CD4-positive, alpha-beta T cell treated with Interleukin-4 for 4 hours (primary cell): Measurements from ENCODE around the gene RHOV.
"Not testable (repeated sequence)": the region's sequence is repeated elsewhere in the genome, so short reads cannot be mapped to it uniquely, and the experiment has no call there.

Experiments used
- DNase-seq: peaks from one replicate; pipeline ENCODE4 v3.0.0-alpha.2; 2020

The RHOV gene

DNA sequence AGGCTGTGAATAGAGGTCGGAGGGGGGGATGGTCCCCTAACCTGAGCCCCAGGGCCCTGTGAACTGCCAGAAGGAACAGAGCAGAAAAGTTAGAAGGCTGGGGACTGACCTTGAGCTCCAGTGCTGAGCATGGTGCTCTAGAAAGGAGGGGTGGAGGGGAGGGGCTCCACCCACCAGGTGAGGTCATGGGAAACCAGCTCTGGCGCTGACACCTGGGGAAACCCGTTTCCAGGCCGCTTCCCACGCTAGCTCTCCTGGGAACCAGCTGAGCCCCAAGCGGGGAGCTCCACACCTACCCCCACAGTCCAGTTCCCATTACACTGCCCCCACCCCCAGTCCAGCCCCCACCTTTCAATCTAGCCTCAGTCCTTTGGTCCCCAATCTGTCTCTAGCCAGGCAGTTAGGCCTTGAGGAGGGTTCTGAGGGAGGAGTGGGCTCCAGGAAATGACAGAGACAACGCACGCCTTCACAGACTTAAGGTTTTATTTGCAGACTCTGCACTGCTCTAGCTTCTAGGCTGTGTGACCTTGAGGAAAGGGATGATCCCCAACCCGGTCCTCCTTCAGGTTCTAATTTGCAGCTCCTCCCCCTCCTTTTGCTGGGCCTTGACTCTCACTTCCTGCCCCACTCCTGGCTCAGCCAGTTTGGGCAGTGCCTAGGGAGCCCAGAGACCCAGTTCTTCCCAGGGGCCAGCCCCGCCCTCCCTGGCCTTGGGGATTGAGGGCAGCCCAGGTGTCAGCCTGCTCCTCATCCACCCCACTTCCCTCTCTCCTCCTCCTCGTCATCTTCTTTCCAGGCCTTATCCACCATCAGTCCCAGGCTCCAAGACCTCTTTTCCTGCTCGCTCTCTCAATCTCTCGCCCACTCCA is 2.1 kb downstream of the RHOV start:
- no peak for DNase-seq

DNA sequence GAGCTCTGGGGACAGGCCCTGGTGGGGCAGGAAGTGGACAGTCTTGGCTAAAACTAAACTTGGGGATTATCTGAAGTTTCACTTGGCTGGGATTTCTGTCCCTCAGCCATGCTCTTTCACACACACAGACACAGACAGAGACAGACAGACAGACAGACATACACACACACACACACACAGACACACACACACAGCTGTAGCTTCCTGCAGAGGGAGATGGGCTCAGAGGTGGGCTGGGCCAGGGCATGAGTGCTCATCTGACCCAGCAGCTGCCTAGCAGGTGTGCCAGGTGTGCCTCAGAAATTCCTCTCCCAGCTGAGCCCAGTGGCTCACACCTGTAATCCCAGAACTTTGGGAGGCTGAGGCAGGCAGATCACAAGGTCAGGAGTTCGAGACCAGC is 3.3 kb downstream of the RHOV start:
- no peak for DNase-seq

DNA sequence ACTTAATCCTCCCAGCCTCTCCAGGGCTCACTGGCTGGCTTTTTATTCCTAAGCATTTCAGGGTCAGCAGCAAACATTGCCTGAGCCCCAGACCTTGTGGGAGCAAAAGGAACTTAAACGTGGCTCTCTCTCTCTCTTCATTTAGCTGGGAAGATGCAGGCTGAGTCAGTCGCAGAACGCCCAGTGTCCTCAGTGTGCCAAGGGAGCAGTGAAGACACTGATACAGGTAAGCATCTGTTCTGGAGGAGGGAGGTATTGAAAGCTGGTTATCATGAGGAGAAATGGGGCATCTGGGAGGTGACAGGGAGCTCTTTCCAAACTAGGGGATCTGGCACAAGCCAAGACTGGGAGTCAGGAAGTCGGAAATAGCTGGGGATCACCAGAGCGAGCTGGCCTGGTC is 4.3 kb downstream of the RHOV start:
- DNase-seq, result no peak

DNA sequence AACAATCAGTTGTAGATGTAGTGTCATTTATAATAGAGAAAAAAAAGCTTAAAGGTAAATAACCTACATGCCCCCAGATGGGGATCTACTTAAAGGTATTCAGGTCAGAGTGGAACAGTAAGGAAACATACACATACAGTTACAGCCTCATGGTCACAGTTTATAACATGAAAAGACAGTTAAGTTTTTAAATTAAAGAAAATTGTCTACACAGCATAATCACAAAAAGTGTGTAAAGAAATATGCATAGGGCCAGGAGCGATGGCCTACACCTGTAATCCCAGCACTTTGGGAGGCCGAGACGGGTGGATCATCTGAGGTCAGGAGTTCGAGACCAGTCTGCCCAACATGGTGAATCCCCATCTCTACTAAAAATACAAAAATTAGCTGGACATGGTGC is 6.8 kb downstream of the RHOV start:
- no peak for DNase-seq

DNA sequence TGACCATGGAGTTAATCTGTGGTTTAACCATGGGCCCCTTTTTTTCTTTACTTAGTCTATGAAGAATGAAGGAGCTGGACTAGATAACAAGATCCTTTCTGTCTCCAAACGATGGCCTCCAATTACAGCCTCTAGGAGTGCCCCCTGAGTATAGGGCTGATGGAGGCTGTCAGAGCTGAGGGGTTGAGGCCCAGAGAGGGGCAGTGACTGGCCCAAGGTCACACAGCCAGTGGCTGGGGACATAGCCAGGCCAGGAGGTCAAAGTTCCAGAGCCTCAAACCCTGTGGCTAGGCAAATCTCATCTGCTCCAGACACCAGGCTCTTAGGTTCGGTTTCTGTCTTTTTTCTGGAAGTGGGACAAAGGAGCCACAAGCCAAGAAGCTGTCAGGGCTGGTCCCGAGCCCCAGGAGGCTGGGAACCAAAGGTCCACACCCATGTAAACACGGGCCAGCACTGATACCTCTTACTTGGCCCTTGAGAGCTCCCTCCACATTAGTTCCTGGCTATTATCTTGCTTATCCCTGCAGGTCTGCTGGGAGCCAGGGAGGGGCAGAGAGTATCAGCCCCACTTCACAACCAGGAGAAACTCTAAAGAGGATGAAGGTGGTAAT is 10.3 kb downstream of the RHOV start:
- DNase-seq, result no peak

DNA sequence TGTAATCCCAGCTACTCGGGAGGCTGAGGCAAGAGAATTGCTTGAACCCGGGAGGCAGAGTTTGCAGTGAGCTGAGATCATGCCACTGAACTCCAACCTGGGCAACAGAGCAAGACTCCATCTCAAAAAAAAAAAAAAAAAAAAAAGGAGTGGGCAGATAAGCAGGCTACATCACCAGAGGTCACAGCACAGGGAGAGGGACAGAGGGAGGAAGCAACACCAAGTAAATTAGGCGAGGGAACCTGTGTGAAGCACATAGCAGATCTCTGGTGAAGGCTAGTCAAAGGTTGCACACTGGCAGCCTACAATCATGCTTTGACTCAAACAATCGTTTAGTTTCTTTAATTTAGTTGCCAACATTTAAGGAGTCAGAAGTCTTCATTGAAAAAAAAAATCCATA is 12.9 kb downstream of the RHOV start:
- DNase-seq, result not testable (repeated sequence)

DNA sequence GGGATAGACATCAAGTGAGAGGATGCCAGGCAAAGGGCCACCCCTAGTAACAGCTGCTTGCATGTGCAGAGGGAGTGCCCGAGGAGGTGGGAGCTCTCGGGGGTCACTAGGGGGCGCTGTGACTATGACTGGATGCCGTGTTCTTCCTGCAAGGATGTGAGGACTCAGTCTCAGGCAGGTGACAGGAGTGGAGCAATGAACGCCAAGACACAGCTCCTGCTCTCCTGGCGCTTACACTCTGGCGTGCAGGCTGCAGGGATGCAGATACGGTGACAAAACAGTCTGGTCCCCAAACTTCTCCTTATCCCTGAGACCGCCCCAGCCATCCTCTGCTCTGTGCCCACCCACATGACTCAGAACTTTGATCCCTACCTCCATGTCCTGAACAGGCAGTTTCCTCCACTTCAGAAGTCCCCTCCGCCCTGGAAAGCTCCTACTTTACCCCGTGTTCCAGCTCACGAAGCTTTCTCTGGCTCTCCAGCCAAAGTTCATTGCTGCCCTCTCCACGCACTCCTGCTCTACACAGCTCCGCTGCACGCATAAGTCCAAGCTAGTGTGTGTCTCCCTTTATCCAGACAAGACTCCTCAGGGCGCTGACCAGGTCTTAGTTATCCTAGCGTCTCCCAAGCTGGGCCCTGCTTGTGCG is 14.7 kb downstream of the RHOV start:
- DNase-seq, result peak; percentile 74

DNA sequence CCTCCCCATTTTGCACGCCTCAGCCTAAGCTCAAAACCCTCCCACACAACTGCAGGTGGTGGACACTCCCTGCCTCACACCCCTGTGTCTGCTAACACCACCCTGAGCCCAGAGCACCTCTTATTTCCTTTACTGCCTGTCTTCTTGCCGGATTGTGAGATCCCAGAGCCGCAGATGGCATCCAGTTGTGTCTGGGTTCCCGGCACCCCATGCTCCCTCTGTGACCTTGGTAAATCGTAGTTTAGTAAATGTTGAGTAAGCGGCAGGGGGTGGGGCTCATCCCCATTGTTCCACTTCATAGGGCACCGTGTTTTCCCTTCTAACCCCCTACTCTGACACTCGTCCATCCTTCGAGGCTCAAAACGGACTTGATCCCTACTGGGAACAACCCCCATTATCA is 15.3 kb downstream of the RHOV start:
- DNase-seq, result no peak

DNA sequence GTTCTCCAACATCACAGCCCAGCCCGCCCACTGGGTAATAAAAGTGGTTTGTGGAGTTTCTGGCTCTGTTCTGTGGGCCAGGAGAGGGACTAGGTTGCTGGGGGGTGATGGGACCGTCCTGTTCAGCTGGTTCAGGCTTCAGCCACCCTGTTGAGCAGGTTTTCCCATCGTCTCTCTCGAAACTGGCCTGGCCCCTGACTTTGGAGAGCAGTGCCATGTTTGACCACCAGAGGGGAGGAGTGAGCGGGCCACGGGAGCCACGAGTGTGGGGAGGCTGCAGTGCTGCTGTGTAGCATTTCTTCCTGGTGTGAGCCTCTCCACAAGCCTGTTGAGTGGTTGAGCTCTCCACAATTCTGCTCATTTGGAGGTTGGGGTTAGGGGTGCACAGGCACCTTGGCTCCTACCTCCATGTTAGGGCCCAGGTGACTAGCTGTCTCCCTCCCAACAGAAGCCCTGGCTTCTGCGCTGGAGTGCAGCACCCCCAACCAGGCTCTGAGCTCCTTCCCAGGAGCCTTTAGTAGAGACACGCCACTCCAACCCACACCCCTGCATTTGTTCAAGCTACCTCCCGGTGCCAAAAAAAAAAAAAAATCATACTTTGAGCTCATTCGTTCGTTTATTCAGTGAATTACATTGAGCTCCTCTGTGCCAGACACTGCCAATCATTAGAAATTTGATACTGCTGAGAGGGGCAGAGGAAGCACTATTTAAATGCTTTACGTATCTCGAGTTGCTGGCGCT is 16.3 kb downstream of the RHOV start:
- DNase-seq, result peak; percentile 69

DNA sequence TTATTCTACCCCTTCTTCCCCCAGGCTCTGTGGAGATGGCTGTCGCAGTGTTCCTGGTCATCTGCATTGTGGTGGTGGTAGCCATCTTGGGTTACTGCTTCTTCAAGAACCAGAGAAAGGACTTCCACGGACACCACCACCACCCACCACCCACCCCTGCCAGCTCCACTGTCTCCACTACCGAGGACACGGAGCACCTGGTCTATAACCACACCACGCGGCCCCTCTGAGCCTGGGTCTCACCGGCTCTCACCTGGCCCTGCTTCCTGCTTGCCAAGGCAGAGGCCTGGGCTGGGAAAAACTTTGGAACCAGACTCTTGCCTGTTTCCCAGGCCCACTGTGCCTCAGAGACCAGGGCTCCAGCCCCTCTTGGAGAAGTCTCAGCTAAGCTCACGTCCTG is 17.3 kb downstream of the RHOV start:
- DNase-seq, result no peak

DNA sequence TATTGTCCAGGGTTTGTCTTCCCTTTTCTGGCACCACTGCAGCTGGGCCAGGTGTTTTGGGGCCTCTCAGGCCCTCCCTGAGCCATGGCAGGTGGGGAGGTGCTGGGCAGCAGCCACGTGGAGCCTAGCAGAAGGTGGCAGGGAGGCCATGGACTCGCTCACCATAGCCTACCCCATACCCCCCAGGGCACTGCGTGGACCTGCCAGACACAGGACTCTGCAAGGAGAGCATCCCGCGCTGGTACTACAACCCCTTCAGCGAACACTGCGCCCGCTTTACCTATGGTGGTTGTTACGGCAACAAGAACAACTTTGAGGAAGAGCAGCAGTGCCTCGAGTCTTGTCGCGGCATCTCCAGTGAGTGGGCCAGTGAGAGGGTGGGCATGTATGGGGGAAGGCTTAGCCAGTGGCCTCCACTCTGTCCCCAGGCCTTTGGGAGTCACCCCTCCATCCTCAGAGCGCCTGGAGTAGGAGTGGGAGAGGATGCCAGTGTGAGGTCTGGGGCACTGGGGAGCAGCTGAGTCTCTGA is 18.3 kb downstream of the RHOV start:
- no peak for DNase-seq

DNA sequence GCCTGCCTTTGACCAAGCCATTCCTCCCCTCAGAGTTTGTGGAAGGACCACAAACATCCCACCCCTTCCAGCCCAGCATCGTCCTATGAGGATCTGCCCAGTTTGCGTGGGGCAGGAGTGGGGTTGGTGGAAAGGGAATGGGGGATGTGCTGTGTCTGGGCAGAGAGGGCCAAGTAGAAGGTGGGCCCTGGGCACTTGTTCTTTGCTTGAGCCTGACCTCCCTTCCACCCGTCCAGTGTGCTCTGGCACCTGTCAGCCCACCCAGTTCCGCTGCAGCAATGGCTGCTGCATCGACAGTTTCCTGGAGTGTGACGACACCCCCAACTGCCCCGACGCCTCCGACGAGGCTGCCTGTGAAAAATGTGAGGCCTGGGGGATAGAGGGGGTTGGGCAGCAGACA is 19.9 kb downstream of the RHOV start:
- no peak for DNase-seq

DNA sequence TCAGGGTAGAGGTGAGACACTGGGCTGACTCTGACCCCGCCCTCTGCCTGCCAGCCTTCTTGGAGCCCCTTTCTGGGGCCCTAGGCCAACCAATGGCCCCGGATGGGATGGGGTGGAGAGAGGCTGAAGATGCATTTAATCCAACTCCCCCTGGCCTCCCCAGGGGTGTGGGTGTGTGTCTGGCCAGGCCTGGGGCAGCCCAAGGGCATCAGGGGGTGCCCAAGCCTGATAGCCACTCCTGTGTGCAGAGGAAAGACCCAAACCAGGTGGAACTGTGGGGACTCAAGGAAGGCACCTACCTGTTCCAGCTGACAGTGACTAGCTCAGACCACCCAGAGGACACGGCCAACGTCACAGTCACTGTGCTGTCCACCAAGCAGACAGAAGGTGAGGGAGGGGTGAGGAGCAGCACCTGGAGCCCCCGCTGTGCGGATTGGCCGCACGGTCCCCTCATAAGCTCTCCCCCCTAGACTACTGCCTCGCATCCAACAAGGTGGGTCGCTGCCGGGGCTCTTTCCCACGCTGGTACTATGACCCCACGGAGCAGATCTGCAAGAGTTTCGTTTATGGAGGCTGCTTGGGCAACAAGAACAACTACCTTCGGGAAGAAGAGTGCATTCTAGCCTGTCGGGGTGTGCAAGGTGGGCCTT is 20.7 kb downstream of the RHOV start:
- DNase-seq, result no peak

DNA sequence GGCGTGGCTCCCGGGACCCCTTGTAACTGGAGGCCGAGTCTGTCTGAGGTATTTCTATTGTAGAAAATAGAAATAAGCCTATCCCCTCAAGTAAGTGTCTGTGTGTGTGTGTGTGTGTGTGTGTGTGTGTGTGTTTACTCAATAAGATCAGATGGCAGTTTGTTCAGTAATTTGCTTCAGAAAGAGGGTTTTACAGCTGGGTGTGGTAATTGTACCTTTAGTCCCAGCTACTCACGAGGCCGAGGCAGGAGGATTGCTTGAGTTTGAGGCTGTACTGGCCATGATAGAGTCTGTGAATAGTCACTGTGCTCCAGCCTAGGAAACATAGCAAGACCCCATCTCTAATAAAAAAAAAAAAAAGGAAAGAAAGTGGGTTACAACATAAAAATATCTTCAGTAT is 21.5 kb downstream of the RHOV start:
- DNase-seq, result no peak

DNA sequence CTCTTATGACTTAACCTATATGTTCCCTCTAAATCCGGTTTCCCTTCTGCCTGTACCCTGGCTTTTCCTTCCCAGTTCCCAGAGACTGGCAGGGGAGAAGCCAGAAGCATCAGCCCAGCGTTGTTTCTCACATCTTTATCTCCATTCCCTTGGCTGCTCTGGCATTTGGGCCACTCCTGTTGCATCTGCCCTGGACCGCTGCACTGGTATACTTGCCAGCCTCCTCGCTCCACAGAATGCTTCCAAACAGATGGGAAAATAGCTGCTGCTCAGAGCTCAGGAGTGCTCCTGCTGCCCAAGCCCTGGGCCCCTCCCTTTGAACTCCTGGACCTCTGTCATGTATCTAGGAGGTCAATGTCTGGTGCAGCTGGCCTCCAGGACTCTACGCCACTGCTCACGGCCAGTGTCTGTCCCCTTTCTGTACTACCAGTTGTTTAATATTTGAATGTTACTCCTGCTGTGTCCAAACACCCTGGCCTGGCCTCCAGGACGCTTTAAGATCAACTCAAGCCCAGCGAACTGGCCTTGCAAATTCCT is 23.4 kb downstream of the RHOV start:
- DNase-seq, result no peak

DNA sequence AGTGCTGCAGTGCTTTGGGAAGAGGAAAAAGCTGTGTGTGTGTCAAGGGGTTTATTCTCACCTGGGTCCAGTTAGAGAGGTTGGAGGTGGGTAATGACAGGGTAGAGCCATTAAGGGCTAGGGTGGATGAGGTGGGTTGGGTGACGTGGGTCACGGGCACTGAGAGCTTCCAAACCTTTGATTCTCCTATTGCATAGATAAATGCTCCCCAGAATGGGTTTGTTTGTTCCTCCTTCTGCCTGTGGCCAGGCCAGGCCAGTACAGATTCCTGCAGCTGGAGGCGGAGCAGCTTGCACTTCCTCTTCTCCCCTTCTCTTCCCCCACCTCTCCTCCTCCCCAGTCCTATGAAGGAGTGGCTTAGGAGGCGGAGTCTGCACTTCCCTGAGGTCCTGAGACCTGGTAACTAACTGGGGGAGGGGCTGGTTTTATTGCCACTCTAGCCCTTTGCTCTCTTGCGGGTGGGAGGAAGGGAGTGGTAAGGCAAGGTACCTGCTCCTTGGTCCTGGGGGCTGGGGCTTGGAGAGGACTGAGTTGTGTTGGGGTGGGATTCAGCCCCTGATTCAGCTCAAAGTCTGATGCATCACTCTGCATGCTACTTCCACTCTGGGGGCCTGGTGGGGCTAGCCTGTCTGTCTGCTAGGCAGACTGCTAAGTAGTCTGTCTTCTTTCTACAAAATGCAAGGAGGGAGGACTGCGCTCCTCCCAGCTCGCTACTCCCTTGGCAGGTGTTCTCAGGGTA is 26.6 kb downstream of the RHOV start:
- DNase-seq, result peak; percentile 13

DNA sequence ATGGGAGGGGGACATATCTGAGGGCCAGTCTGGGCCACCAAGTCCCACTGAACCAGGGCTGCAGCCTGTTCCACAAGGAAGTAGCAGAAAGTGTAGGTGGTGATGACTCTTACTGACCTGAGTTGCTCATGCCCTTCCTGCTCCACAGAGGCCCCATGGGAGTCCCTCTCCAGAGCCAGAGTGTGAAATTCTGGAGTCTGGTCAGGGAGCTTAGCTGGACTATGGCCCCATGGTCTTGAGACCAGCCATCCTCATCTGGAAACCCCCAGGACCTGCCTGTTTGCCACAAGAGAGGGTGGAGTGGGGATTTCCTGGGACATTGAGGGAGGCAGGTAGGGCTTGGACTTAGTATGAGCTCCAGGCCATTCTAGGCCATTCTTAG is 27.2 kb downstream of the RHOV start:
- no peak for DNase-seq

DNA sequence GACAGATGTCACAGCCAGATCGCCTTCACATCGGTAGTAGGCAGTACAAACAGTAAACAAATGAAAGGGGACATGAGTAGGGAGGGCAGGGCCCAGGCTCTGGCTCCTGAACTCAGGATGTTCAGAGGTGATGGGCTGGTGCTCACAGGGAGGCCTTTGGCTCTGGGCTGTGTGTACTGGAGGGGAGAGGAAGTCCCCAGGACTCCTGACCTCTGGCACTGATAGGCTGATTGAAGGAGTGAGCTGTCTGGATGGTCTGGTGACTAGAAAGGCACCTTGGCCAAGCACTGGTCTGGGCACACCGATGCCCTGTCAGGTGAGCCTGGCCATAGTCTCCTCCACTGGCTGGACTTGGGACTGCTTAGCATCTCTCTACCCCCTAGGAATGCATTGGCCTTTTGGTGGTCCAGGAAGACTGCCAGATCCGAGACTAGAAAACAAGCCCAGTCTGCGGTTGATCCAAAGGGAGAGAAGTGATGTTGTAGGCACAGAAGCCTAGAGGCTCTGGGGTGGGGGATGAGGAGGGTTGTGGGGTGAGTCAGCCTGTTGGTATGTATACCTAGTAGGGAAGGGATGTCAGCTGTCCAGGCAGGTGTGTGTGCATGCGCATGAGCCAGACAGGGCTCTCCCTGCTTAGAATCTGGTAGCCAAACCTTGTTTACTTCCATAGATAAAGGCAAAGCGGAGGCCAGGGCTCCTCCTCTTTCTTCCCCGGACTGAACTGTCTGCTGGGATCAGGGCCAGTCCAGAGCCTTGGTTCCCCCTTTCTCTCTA is 28.3 kb downstream of the RHOV start:
- no peak for DNase-seq

DNA sequence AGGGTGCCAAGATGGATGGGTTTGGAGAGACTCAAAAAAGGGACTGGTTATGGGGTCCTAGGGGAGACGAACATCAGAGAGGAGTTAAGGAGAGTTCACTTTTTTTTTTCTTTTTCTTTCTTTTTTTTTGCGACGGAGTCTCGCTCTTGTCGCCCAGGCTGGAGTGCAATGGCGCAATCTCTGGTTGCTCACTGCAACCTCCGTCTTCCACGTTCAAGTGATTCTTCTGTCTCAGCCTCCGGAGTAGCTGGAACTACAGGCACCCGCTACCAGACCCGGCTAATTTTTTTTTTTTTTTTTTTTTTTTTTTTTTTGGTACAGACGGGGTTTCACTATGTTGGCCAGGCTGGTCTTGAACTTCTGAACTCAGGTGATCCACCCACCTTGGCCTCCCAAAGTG is 29.0 kb downstream of the RHOV start:
- DNase-seq, result no peak

DNA sequence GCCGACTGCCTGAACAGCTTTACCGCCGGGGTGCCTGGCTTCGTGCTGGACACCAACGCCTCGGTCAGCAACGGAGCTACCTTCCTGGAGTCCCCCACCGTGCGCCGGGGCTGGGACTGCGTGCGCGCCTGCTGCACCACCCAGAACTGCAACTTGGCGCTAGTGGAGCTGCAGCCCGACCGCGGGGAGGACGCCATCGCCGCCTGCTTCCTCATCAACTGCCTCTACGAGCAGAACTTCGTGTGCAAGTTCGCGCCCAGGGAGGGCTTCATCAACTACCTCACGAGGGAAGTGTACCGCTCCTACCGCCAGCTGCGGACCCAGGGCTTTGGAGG is 29.4 kb downstream of the RHOV start:
- peak; percentile 14 for DNase-seq
